ENCODE results near the gene SLC6A17. TPM values are rescaled to one million over a fixed set of nuclear protein-coding genes. Genes with fewer than 3 reads are reported as not detected.

SLC6A17 gene
- total and polyA plus RNA-seq, 2 experiments from 2014 or later, result 0.03 to 0.17 TPM

DNA sequence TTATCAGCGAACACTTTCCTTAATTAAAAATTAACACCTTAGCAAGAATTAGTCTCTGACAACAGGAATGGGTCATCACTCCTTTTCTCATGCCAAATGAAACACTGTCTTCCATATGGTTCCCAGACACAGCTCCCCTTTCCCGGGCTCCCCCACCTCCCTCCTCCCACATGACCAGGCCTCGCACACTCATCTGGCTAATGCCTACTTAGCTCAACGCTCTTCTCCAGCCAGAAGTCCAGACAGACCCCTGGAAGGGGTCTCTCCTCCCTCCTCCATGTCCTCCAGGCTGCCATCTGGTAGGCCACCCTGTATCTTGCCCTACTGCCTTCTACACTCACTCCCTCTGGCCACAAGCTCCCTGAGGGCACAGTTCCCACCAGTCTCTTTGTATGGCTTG is 99.7 kb downstream of the SLC6A17 start:
- Mint-ChIP-seq H3K27me3 (ENCODE audit: insufficient read depth, low read depth, poor library complexity) (peaks cover 15% of the 10 kb centered on the region), H3K4me1 (peaks cover under 1% of the 10 kb centered on the region; the same call in 2 of the 3 replicates), H3K36me3 (ENCODE audit: low read depth) (no peaks in the 10 kb centered on the region), H3K4me3 (no peak overlapping the region), H3K27ac (no peak overlapping the region), H3K9me3 (no peaks in the 10 kb centered on the region)
- no peaks in the 10 kb centered on the region for H3K27me3 ChIP-seq (ENCODE audit: insufficient read depth)
- ATAC-seq (no peak), DNase-seq (ENCODE audit: low spot score) (no peak)
- no peaks in the 10 kb centered on the region for H4K20me1 ChIP-seq (replicated peaks; ENCODE audit: insufficient read depth)
- TF ChIP-seq JUNB (IDR thresholded peaks at IDR 0.05; ENCODE audit: unreplicated experiment) (no peak), ZNF331 (CRISPR knock-in tag; IDR thresholded peaks at IDR 0.05; ENCODE audit: low read depth) (no peak), REST (IDR thresholded peaks at IDR 0.05; ENCODE audit: unreplicated experiment) (no peak), NANOG (IDR thresholded peaks at IDR 0.05; ENCODE audit: borderline replicate concordance) (no peak), STAT1 (IDR thresholded peaks at IDR 0.05; ENCODE audit: unreplicated experiment) (no peak), EZH2phosphoT487 (IDR thresholded peaks at IDR 0.05; ENCODE audit: unreplicated experiment) (no peak)
- TF ChIP-seq, protein P1, sequence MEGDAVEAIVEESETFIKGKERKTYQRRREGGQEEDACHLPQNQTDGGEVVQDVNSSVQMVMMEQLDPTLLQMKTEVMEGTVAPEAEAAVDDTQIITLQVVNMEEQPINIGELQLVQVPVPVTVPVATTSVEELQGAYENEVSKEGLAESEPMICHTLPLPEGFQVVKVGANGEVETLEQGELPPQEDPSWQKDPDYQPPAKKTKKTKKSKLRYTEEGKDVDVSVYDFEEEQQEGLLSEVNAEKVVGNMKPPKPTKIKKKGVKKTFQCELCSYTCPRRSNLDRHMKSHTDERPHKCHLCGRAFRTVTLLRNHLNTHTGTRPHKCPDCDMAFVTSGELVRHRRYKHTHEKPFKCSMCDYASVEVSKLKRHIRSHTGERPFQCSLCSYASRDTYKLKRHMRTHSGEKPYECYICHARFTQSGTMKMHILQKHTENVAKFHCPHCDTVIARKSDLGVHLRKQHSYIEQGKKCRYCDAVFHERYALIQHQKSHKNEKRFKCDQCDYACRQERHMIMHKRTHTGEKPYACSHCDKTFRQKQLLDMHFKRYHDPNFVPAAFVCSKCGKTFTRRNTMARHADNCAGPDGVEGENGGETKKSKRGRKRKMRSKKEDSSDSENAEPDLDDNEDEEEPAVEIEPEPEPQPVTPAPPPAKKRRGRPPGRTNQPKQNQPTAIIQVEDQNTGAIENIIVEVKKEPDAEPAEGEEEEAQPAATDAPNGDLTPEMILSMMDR (conservative IDR thresholded peaks at IDR 0.05; ENCODE audit: low read depth in 2 of 2), result no peak
- H3K4me2 ChIP-seq, result no peak overlapping the region
- H3K9me2 ChIP-seq (ENCODE audit: insufficient read depth), result 0 out of 2 replicates have a peak, but pooled peaks cover 16% of the 10 kb centered on the region
- H3K4me3 ChIP-seq, result no peak overlapping the region
- H2AFZ ChIP-seq, result no peak overlapping the region
- no peaks in the 10 kb centered on the region for H3K36me3 ChIP-seq (ENCODE audit: insufficient read depth)
- no peaks in the 10 kb centered on the region for H3F3A ChIP-seq (replicated peaks; ENCODE audit: low read depth)
- no peak overlapping the region for H3K27ac ChIP-seq (ENCODE audit: low read depth)
- H3K79me2 ChIP-seq (replicated peaks; ENCODE audit: insufficient read depth), result no peaks in the 10 kb centered on the region
- H3K4me1 ChIP-seq (ENCODE audit: insufficient read depth), result no peaks in the 10 kb centered on the region

DNA sequence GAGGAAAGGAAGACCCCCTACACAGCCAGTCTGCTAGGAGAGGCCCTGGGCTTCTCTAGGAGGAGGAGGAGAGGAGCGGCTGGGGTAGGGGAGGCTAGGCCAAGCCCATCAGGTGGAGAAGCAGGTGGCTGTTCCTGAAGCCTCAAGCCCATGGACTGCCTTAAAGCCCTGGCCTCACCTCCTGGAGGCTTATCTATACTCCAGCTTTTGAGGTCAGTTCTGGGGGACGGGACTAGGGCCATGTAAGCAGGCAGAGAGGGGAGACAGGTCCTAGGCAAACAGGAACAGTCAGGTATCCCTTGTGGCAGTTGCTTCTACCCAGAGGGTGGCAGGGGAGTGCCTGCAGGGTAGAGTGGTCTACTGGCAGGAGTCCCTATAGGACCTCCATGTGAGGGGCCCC is 100.5 kb downstream of the SLC6A17 start:
- H3K9me2 ChIP-seq (ENCODE audit: insufficient read depth), result 0 out of 2 replicates have a peak, but pooled peaks cover 11% of the 10 kb centered on the region
- no peak for TF ChIP-seq NANOG (IDR thresholded peaks at IDR 0.05; ENCODE audit: borderline replicate concordance)
- no peak for TF ChIP-seq ZNF462 (CRISPR knock-in tag; IDR thresholded peaks at IDR 0.05)
- TF ChIP-seq, protein P2, sequence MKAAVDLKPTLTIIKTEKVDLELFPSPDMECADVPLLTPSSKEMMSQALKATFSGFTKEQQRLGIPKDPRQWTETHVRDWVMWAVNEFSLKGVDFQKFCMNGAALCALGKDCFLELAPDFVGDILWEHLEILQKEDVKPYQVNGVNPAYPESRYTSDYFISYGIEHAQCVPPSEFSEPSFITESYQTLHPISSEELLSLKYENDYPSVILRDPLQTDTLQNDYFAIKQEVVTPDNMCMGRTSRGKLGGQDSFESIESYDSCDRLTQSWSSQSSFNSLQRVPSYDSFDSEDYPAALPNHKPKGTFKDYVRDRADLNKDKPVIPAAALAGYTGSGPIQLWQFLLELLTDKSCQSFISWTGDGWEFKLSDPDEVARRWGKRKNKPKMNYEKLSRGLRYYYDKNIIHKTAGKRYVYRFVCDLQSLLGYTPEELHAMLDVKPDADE (IDR thresholded peaks at IDR 0.05), result no peak

More for the DNA sequence above, 100.5 kb downstream of the SLC6A17 start:
- Histone ChIP-seq H4K20me1 (replicated peaks; ENCODE audit: insufficient read depth) (no peaks in the 10 kb centered on the region), H3K4me3 (no peak overlapping the region), H3K27me3 (ENCODE audit: insufficient read depth) (no peaks in the 10 kb centered on the region), H3K4me1 (ENCODE audit: insufficient read depth) (no peaks in the 10 kb centered on the region; the same call in 1 of the 2 replicates), H2AFZ (no peak overlapping the region), H3K27ac (ENCODE audit: low read depth) (no peak overlapping the region), H3K79me2 (replicated peaks; ENCODE audit: insufficient read depth) (no peaks in the 10 kb centered on the region), H3K4me2 (no peak overlapping the region), H3F3A (replicated peaks; ENCODE audit: low read depth) (no peaks in the 10 kb centered on the region), H3K36me3 (ENCODE audit: insufficient read depth) (no peaks in the 10 kb centered on the region)
- Mint-ChIP-seq H3K9me3 (no peaks in the 10 kb centered on the region), H3K27me3 (ENCODE audit: insufficient read depth, low read depth, poor library complexity) (peaks cover 15% of the 10 kb centered on the region), H3K27ac (no peak overlapping the region), H3K36me3 (ENCODE audit: low read depth) (no peaks in the 10 kb centered on the region), H3K4me3 (no peak overlapping the region), H3K4me1 (peaks cover 7% of the 10 kb centered on the region; the same call in 2 of the 3 replicates)
- ATAC-seq (no peak), DNase-seq (ENCODE audit: low spot score) (no peak)

Data from GM23338 (cell line).